CD4-positive, alpha-beta T cell (primary cell): Measurements from ENCODE around the gene TMEM229B. TPM values are rescaled to one million over a fixed set of nuclear protein-coding genes. Genes with fewer than 3 reads are reported as not detected.

Experiments used
- ATAC-seq: fragments of 200-7000 bp; cut with Tn5 transposase; one replicate; pipeline ENCODE4 v1.10.0; 2022; ENCODE audit warnings: mild to moderate bottlenecking; ENCODE audit not compliant: poor library complexity
- CTCF ChIA-PET: fragments of 350-600 bp; sonication (Branson Sonifier 250); formaldehyde crosslinking; loops from one replicate; lab custom pipeline; 2021; ENCODE audit warnings: antibody characterized with exemption, inconsistent platforms; lab: Charles Lee
- POLR2A ChIA-PET: fragments of 350-600 bp; sonication (Branson Sonifier 250); formaldehyde crosslinking; loops from one replicate; lab custom pipeline; 2021; ENCODE audit warnings: antibody characterized with exemption, inconsistent platforms; lab: Charles Lee
- DNase-seq, 14 experiments: peaks; one replicate each; pipeline ENCODE4 v3.0.0-alpha.2; 2013 to 2020; ENCODE audit warnings: mixed read lengths in 2 of 14
- H3K27ac ChIP-seq, 2 donors: one replicate each; pipeline versions ENCODE4 v1.5.1 to v1.7.0; 2013; ENCODE audit warnings: low read length in 2 of 2, low read depth in 1 of 2, mild to moderate bottlenecking in 1 of 2
- H3K27me3 ChIP-seq, 2 experiments: 1 replicate in 1 of 2; 2 replicates in 1 of 2; pipeline versions ENCODE4 v1.6.1 to v1.7.0; 2013; ENCODE audit warnings: low read length in 2 of 2, control low read depth in 1 of 2, mild to moderate bottlenecking in 1 of 2, moderate library complexity in 1 of 2; ENCODE audit not compliant: insufficient read depth in 2 of 2, control insufficient read depth in 1 of 2
- H3K36me3 ChIP-seq: one replicate; pipeline ENCODE4 v1.6.1; 2013; ENCODE audit warnings: low read length, control low read depth; ENCODE audit not compliant: insufficient read depth
- H3K4me1 ChIP-seq: one replicate; pipeline ENCODE4 v1.6.1; 2013; ENCODE audit warnings: low read length, control low read depth; ENCODE audit not compliant: insufficient read depth
- H3K4me3 ChIP-seq: one replicate; pipeline ENCODE4 v1.5.1; 2013; ENCODE audit warnings: mild to moderate bottlenecking, low read length, moderate library complexity
- H3K9me3 ChIP-seq, 2 experiments: 1 replicate in 1 of 2; 2 replicates in 1 of 2; pipeline versions ENCODE4 v1.6.1 to v1.7.0; 2013; ENCODE audit warnings: low read length in 2 of 2, mild to moderate bottlenecking in 2 of 2, control low read depth in 1 of 2, moderate library complexity in 1 of 2; ENCODE audit not compliant: control insufficient read depth in 1 of 2, insufficient read depth in 1 of 2
- H3K27ac Mint-ChIP-seq: one replicate; pipeline ENCODE4 v1.8.0; 2020; ENCODE audit warnings: mixed read lengths
- H3K27me3 Mint-ChIP-seq: one replicate; pipeline ENCODE4 v1.8.0; 2021; ENCODE audit warnings: mixed read lengths
- H3K36me3 Mint-ChIP-seq: one replicate; pipeline ENCODE4 v1.8.0; 2021; ENCODE audit warnings: low read depth, mixed read lengths
- H3K4me1 Mint-ChIP-seq: one replicate; pipeline ENCODE4 v1.8.0; 2021; ENCODE audit warnings: low read depth, mixed read lengths
- H3K4me3 Mint-ChIP-seq: one replicate; pipeline ENCODE4 v1.8.0; 2020; ENCODE audit warnings: mild to moderate bottlenecking, mixed read lengths
- H3K9me3 Mint-ChIP-seq: one replicate; pipeline ENCODE4 v1.8.0; 2020; ENCODE audit warnings: mixed read lengths
- intact Hi-C, 2 experiments: fragments of 100-400 bp; cut with DNase I in 1 of 2; cut with micrococcal nuclease in 1 of 2; formaldehyde crosslinking; loops; one replicate each; pipeline versions ENCODE4 v1.15.1 to v1.9.0; 2023 to 2025; cut with DNase I, micrococcal nuclease
- total RNA-seq, 174 experiments: library from RNA in 2 of 174; stranded (reverse) in 2 of 174; gene quantifications; one replicate each; pipeline ENCODE4 v1.2.3 and lab custom pipeline; 2021 to 2026
- TF ChIP-seq, protein P1 (sequence below): fragments of 200-600 bp; IDR thresholded peaks from one replicate; pipeline ENCODE4 v1.8.0; 2022; ENCODE audit warnings: antibody characterized with exemption, mild to moderate bottlenecking

TMEM229B gene
- total RNA-seq, 2 experiments from 2014 or later, result 7.1 to 9.1 TPM

DNA sequence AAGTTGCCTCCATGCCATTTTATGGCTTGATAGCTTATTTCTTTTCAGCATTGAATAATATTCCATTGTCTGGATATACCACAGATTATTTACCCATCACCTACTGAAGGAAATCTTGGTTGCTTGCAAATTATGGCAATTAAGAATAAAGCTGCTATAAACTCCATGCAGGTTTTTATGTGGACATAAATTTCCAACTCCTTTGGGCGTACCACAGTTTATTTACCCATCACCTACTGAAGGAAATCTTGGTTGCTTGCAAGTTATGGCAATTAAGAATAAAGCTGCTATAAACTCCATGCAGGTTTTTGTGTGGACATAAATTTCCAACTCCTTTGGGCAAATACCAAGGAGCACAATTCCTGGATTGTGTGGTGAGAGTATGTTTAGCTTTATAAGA, 32.0 kb upstream of the TMEM229B start:
- Histone ChIP-seq H3K27ac (no peak overlapping the region), H3K4me1 (peaks cover 15% of the 10 kb centered on the region), H3K9me3 (no peaks in the 10 kb centered on the region), H3K4me3 (no peak overlapping the region), H3K36me3 (no peaks in the 10 kb centered on the region), H3K27me3 (peaks cover 9 to 14% of the 10 kb centered on the region in 2 experiments)
- ATAC-seq (no peak), DNase-seq (no peak)
- no peaks in the 10 kb centered on the region for H3K9me3 Mint-ChIP-seq
- peaks cover 12% of the 10 kb centered on the region for H3K4me1 Mint-ChIP-seq
- ChIA-PET CTCF (interaction anchor here (1.1 kb wide), 1 partner anchor 51 kb away, joined by 4 read pairs; no protein-coding TSS in a partner anchor), POLR2A (interaction anchor here (1.0 to 1.1 kb wide), 2 partner anchors 13 to 175 kb away, joined by 3 read pairs; partner anchors contain the start of gene RDH11)
- no peak overlapping the region for H3K4me3 Mint-ChIP-seq
- TF ChIP-seq, protein P1, sequence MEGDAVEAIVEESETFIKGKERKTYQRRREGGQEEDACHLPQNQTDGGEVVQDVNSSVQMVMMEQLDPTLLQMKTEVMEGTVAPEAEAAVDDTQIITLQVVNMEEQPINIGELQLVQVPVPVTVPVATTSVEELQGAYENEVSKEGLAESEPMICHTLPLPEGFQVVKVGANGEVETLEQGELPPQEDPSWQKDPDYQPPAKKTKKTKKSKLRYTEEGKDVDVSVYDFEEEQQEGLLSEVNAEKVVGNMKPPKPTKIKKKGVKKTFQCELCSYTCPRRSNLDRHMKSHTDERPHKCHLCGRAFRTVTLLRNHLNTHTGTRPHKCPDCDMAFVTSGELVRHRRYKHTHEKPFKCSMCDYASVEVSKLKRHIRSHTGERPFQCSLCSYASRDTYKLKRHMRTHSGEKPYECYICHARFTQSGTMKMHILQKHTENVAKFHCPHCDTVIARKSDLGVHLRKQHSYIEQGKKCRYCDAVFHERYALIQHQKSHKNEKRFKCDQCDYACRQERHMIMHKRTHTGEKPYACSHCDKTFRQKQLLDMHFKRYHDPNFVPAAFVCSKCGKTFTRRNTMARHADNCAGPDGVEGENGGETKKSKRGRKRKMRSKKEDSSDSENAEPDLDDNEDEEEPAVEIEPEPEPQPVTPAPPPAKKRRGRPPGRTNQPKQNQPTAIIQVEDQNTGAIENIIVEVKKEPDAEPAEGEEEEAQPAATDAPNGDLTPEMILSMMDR, result no peak
- H3K36me3 Mint-ChIP-seq, result no peaks in the 10 kb centered on the region
- H3K27ac Mint-ChIP-seq, result no peak overlapping the region
- intact Hi-C loops, result no loop called here
- H3K27me3 Mint-ChIP-seq, result peaks cover 38% of the 10 kb centered on the region

DNA sequence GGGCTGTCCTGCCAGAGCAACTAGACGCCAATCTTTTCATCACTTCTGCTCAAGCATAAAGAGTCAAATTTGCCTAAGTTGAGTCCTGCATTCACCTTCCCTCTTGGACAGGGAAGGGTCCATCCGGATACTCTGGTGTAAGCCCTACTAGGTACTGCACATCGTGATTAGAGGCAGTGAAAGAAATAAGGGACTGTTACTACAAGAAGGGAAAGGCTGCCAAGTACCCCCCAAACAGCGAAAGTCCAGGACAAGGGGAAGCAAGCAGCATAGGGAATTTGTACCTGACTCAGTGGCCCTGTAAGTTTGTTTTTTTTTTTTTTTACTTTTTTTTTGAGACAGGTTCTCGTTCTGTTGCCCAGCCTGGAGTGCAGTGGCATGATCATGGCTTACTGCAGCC, 30.9 kb upstream of the TMEM229B start:
- no peak overlapping the region for H3K27ac ChIP-seq
- TF ChIP-seq, protein P1, result no peak
- H3K36me3 ChIP-seq, result no peaks in the 10 kb centered on the region
- intact Hi-C loops, result loop anchor here in 1 of 2 experiments (10.0 kb wide), 1 partner anchor 55 kb away; no protein-coding TSS in a partner anchor
- H3K4me3 ChIP-seq, result no peak overlapping the region
- ChIA-PET POLR2A (no interaction called here), CTCF (no interaction called here)
- peaks cover 12% of the 10 kb centered on the region for H3K4me1 Mint-ChIP-seq
- no peak overlapping the region for H3K27ac Mint-ChIP-seq
- H3K4me3 Mint-ChIP-seq, result no peak overlapping the region
- DNase-seq, result no peak
- ATAC-seq, result no peak
- H3K9me3 ChIP-seq, result no peaks in the 10 kb centered on the region
- H3K9me3 Mint-ChIP-seq, result no peaks in the 10 kb centered on the region
- H3K4me1 ChIP-seq, result peaks cover 15% of the 10 kb centered on the region
- H3K36me3 Mint-ChIP-seq, result no peaks in the 10 kb centered on the region
- peaks cover 4 to 8% of the 10 kb centered on the region in 2 experiments for H3K27me3 ChIP-seq
- peaks cover 30% of the 10 kb centered on the region for H3K27me3 Mint-ChIP-seq

DNA sequence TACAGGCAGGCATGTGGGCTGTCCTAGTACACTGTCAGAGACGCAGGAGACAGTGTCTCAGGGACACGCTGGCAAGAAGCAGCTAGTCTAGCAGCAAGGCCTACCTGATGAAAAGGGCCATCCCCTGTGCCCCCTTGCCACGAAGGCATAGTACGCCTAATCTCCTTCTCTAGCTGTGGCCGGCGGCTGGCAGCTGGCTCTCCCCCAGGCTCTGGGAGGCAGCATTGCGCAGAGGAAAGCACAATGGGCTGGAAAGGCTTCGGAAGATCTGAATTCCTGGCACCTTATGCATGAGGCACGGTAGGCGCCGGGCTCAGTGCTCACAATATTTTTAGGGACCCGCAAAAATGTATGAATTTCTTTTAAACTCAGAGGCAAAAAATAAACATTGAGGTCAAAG, 28.6 kb upstream of the TMEM229B start:
- no peaks in the 10 kb centered on the region for H3K9me3 Mint-ChIP-seq
- no peak overlapping the region for H3K4me3 ChIP-seq
- DNase-seq (no peak), ATAC-seq (no peak)
- H3K27ac Mint-ChIP-seq, result peak overlapping the region; percentile 60
- ChIA-PET POLR2A (interaction anchor here (0.6 to 0.9 kb wide), 2 partner anchors 26 to 29 kb away, joined by 3 read pairs; partner anchors contain the start of gene TMEM229B), CTCF (no interaction called here)
- intact Hi-C loops, result loop anchor here in 1 of 2 experiments (10.0 kb wide), 1 partner anchor 52 kb away; no protein-coding TSS in a partner anchor
- H3K36me3 Mint-ChIP-seq, result no peaks in the 10 kb centered on the region
- no peaks in the 10 kb centered on the region for H3K9me3 ChIP-seq
- no peak overlapping the region for H3K27ac ChIP-seq
- H3K27me3 Mint-ChIP-seq, result peaks cover 12% of the 10 kb centered on the region
- peak overlapping the region; percentile 85 for H3K4me3 Mint-ChIP-seq
- H3K27me3 ChIP-seq, result no peaks in the 10 kb centered on the region
- H3K36me3 ChIP-seq, result no peaks in the 10 kb centered on the region
- TF ChIP-seq, protein P1, result no peak
- peaks cover 28% of the 10 kb centered on the region for H3K4me1 ChIP-seq
- peaks cover 34% of the 10 kb centered on the region for H3K4me1 Mint-ChIP-seq
